Psoas muscle (tissue), 8 donors: ENCODE measurements around the gene P2RX1. TPM values are rescaled to one million over a fixed set of nuclear protein-coding genes. Genes with fewer than 3 reads are reported as not detected.

Source experiments
- ATAC-seq, 4 donors: fragments of 200-7000 bp; cut with Tn5 transposase; one replicate each; pipeline ENCODE4 v1.9.1; 2020; ENCODE audit warnings: moderate library complexity in 3 of 4, mild to moderate bottlenecking in 2 of 4
- DNase-seq, 2 donors: peaks; one replicate each; pipeline ENCODE4 v3.0.0-alpha.2; 2020
- H3K27ac ChIP-seq: fragments of 200-600 bp; one replicate; pipeline ENCODE4 v1.8.0; 2022
- H3K27me3 ChIP-seq, 3 donors: fragments of 200-600 bp in 1 of 3; one replicate each; pipeline versions ENCODE4 v1.6.1 to v1.8.0; 2013 to 2022; ENCODE audit warnings: low read length in 2 of 3, mild to moderate bottlenecking in 2 of 3, moderate library complexity in 1 of 3; ENCODE audit not compliant: insufficient read depth in 3 of 3
- H3K36me3 ChIP-seq, 2 donors: fragments of 200-600 bp in 1 of 2; one replicate each; pipeline versions ENCODE4 v1.6.1 to v1.8.0; 2013 to 2022; ENCODE audit warnings: low read depth in 1 of 2, mild to moderate bottlenecking in 1 of 2, moderate library complexity in 1 of 2; ENCODE audit not compliant: insufficient read depth in 1 of 2
- H3K4me1 ChIP-seq: fragments of 200-600 bp; one replicate; pipeline ENCODE4 v1.8.0; 2022
- H3K4me3 ChIP-seq: fragments of 200-600 bp; one replicate; pipeline ENCODE4 v1.8.0; 2022; ENCODE audit warnings: mild to moderate bottlenecking
- H3K9me3 ChIP-seq: fragments of 200-600 bp; one replicate; pipeline ENCODE4 v1.8.0; 2022
- WGBS, 3 donors: extraction: QIAGEN DNeasy Blood & Tissue Kit; methylation state at CpG; one replicate each; pipeline versions ENCODE4 v1.1.6 to v1.1.7; 2013; 5-methylcytosine and 5-hydroxymethylcytosine counted together
- intact Hi-C, 2 donors: fragments of 100-400 bp; cut with DNase I; formaldehyde crosslinking; loops; one replicate each; pipeline versions ENCODE4 v1.11.0 to v1.14.2; 2022
- polyA plus RNA-seq, 3 donors: library from polyadenylated mRNA; stranded (reverse); fragments of 200-250 nt; gene quantifications; one replicate each; pipeline ENCODE4 v1.2.3, GENCODE V29; 2013
- total RNA-seq, 4 donors: library from RNA; stranded (reverse); fragmentation: NEBNext Ultra II Directional in 2 of 4; extraction: Animal tissue kit (Norgen Biotek cat#: 25700) in 2 of 4; gene quantifications; one replicate each; pipeline versions ENCODE4 v1.2.1 to v1.2.4, GENCODE V29; 2021 to 2023
- TF ChIP-seq, protein P1 (sequence below): fragments of 200-600 bp; IDR thresholded peaks from one replicate; pipeline ENCODE4 v1.8.0; 2022; ENCODE audit warnings: antibody characterized with exemption
- donor health status: healthy with polysubstance abuse.
- donor health status: DM: no; HTN: no; CAD: no; lungs with moderate emphysema.
- donor health status: Bipolar disorder and iron deficiency.
- donor health status: healthy.
- donor health status: DM: yes; HTN: yes; CAD: no.
- donor health status: DM: no; HTN: no; CAD: no.
- donor health status: DM: no; HTN: no; CAD: no.
- donor health status: DM: yes; HTN: yes; CAD: no.

Gene P2RX1
- total and polyA plus RNA-seq, 7 donors = 0.06 to 0.94 (median 0.18) TPM

- Histone ChIP-seq H3K27me3 (no peaks in the 10 kb centered on the region), H3K4me1 (peaks cover 12% of the 10 kb centered on the region), H3K9me3 (no peaks in the 10 kb centered on the region), H3K4me3 (no peak overlapping the region), H3K27ac (no peak overlapping the region), H3K36me3 (peaks cover 0 to 11% of the 10 kb centered on the region in 2 donors)
- TF ChIP-seq, protein P1, sequence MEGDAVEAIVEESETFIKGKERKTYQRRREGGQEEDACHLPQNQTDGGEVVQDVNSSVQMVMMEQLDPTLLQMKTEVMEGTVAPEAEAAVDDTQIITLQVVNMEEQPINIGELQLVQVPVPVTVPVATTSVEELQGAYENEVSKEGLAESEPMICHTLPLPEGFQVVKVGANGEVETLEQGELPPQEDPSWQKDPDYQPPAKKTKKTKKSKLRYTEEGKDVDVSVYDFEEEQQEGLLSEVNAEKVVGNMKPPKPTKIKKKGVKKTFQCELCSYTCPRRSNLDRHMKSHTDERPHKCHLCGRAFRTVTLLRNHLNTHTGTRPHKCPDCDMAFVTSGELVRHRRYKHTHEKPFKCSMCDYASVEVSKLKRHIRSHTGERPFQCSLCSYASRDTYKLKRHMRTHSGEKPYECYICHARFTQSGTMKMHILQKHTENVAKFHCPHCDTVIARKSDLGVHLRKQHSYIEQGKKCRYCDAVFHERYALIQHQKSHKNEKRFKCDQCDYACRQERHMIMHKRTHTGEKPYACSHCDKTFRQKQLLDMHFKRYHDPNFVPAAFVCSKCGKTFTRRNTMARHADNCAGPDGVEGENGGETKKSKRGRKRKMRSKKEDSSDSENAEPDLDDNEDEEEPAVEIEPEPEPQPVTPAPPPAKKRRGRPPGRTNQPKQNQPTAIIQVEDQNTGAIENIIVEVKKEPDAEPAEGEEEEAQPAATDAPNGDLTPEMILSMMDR = no peak
- peak in 1 of 2 donors; percentile 39 for DNase-seq
- 68 to 76% (median 73%) methylated on average over 10 of the region's 10 CpGs for WGBS, 3 donors
- intact Hi-C loops = no loop called here
- no peak for ATAC-seq
Observed at GRCh38 chr17:3886776-3887175, 29.5 kb downstream of the P2RX1 start.

DNA sequence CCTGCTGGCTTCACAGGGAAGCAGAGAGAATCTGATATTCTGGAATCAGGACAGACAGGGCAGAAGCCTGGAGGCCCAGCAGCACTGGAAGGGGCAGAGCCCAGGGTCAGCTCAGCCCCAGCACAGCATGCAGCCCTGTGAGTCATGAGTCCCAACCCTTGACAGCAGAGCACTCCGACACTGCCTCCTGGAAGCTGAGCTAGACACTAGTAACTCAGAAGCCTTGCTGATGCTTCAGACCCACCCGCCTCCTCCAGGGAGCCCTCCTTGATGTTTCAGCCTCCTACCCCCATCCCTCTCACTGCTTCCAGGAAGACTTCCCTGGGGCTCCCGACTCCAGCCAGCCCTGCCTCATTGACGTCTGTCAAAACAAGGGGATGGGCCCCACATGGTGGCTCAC lies 30.3 kb downstream of the P2RX1 start:
- H3K36me3 ChIP-seq = peaks cover 0 to 11% of the 10 kb centered on the region in 2 donors
- intact Hi-C loops = no loop called here
- peaks cover 12% of the 10 kb centered on the region for H3K4me1 ChIP-seq
- H3K4me3 ChIP-seq = no peak overlapping the region
- ATAC-seq (no peak), DNase-seq (no peak)
- no peaks in the 10 kb centered on the region for H3K27me3 ChIP-seq
- H3K27ac ChIP-seq = no peak overlapping the region
- TF ChIP-seq, protein P1 = no peak
- 90 to 92% (median 91%) methylated on average over 4 of the region's 4 CpGs for WGBS, 3 donors
- H3K9me3 ChIP-seq = no peaks in the 10 kb centered on the region

- H3K9me3 ChIP-seq = no peaks in the 10 kb centered on the region
- H3K27me3 ChIP-seq = no peaks in the 10 kb centered on the region
- H3K36me3 ChIP-seq = peaks cover 0 to 11% of the 10 kb centered on the region in 2 donors
- TF ChIP-seq, protein P1 = no peak
- no peak overlapping the region for H3K27ac ChIP-seq
- no peak for DNase-seq
- intact Hi-C loops = no loop called here
- WGBS, 3 donors = 75 to 79% (median 78%) methylated on average over 14 of the region's 14 CpGs
- ATAC-seq = no peak
- peaks cover 12% of the 10 kb centered on the region for H3K4me1 ChIP-seq
- H3K4me3 ChIP-seq = no peak overlapping the region
Observed at GRCh38 chr17:3885271-3885670, 31.0 kb downstream of the P2RX1 start.

DNA sequence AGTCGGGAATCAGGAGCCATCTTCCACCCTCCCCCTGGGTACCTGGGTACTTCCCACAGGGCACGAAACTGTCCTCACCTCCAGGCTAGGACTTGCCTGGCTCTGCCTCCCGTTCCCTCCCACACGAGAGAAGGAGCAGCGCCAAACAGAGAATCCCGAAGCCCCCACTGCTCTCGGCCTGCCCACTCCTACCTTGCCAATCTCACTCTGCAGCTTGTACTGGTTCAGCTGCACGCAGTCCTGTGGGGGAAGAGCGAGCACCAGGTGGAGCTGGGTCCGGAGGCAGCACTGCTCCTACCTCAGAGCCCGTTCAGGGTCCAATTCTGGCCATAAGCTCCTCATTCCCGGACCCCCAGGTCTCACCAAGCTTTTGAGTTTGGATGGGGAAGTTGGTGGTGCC lies 32.1 kb downstream of the P2RX1 start:
- no peak for DNase-seq
- Histone ChIP-seq H3K4me1 (peaks cover 20% of the 10 kb centered on the region), H3K9me3 (no peaks in the 10 kb centered on the region), H3K27ac (no peak overlapping the region), H3K27me3 (no peaks in the 10 kb centered on the region), H3K36me3 (peaks cover 0 to 11% of the 10 kb centered on the region in 2 donors), H3K4me3 (no peak overlapping the region)
- 92 to 96% (median 94%) methylated on average over 12 of the region's 12 CpGs for WGBS, 3 donors
- TF ChIP-seq, protein P1 = no peak
- intact Hi-C loops = no loop called here
- ATAC-seq = no peak

DNA sequence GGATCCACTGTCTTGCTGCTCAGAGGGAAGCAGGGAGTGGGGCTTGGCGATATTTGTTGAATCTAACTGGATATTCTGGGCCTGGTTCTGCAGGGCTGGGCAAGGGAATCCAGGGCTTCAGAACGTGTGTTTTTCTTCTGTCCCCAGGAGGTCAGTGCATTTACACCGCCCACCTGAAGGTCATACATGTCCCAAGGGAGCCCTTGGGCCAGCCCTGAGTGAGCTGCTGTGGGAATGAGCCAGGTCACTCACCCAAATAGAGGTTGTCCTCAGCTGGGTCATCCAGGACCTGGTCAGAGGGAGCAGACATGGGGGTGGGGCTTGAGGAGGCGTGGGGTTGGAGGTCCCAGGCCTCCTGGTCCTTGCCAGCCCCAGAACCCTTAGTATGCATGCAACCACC lies 34.0 kb downstream of the P2RX1 start:
- H3K36me3 ChIP-seq = peaks cover 0 to 11% of the 10 kb centered on the region in 2 donors
- ATAC-seq (no peak), DNase-seq (no peak)
- H3K9me3 ChIP-seq = no peaks in the 10 kb centered on the region
- H3K27ac ChIP-seq = no peak overlapping the region
- peaks cover 26% of the 10 kb centered on the region for H3K4me1 ChIP-seq
- intact Hi-C loops = no loop called here
- H3K27me3 ChIP-seq = no peaks in the 10 kb centered on the region
- no peak overlapping the region for H3K4me3 ChIP-seq
- TF ChIP-seq, protein P1 = no peak
- WGBS, 3 donors = 80 to 89% (median 85%) methylated on average over 4 of the region's 4 CpGs
